ENCODE results near the gene CYP4V2. TPM values are rescaled to one million over a fixed set of nuclear protein-coding genes. Genes with fewer than 3 reads are reported as not detected.

The CYP4V2 gene
- polyA plus RNA-seq, 1 donor from 2014 or later = 5.6 TPM

GRCh38 chr4:186205156-186205555 is 13.8 kb downstream of the CYP4V2 start:
- Histone ChIP-seq H3K9me3 (ENCODE audit: low read length) (peaks cover 9% of the 10 kb centered on the region), H3K79me2 (replicated peaks; ENCODE audit: insufficient read depth, low read length) (no peaks in the 10 kb centered on the region), H3K4me2 (ENCODE audit: low read length) (no peak overlapping the region), H3K36me3 (ENCODE audit: insufficient read depth, low read length) (no peaks in the 10 kb centered on the region), H3K9me2 (ENCODE audit: insufficient read depth, low read length) (no peaks in the 10 kb centered on the region), H3K4me3 (ENCODE audit: low read length) (no peak overlapping the region), H2AFZ (ENCODE audit: low read depth, low read length) (no peak overlapping the region), H4K20me1 (ENCODE audit: insufficient read depth) (no peaks in the 10 kb centered on the region), H3K9ac (ENCODE audit: low read length) (no peak overlapping the region), H3K27me3 (ENCODE audit: insufficient read depth, low read depth, low read length) (no peaks in the 10 kb centered on the region), H3F3A (ENCODE audit: insufficient read depth, low read length, poor library complexity, severe bottlenecking) (no peaks in the 10 kb centered on the region), H3K27ac (ENCODE audit: low read length) (no peak overlapping the region)
- TF ChIP-seq RAD21 (conservative IDR thresholded peaks at IDR 0.05) = no peak
- TF ChIP-seq POLR2AphosphoS5 (IDR thresholded peaks at IDR 0.05) = no peak
- TF ChIP-seq EP300 (conservative IDR thresholded peaks at IDR 0.05; ENCODE audit: poor library complexity, severe bottlenecking) = no peak
- no peak for TF ChIP-seq CTCF (IDR thresholded peaks at IDR 0.05; ENCODE audit: poor library complexity, severe bottlenecking)
- no peak for TF ChIP-seq EZH2 (IDR thresholded peaks at IDR 0.05; ENCODE audit: borderline replicate concordance, insufficient read depth, low read length, poor library complexity, severe bottlenecking)
- no peak for TF ChIP-seq MXI1 (conservative IDR thresholded peaks at IDR 0.05; ENCODE audit: poor library complexity, severe bottlenecking)

GRCh38 chr4:186216465-186217024 is 25.2 kb downstream of the CYP4V2 start:
- Histone ChIP-seq H3K9me2 (ENCODE audit: insufficient read depth, low read length) (no peaks in the 10 kb centered on the region), H3F3A (ENCODE audit: insufficient read depth, low read length, poor library complexity, severe bottlenecking) (no peaks in the 10 kb centered on the region), H3K4me2 (ENCODE audit: low read length) (no peak overlapping the region)

More at GRCh38 chr4:186216465-186217024, 25.2 kb downstream of the CYP4V2 start:
- Histone ChIP-seq H3K79me2 (replicated peaks; ENCODE audit: insufficient read depth, low read length) (no peaks in the 10 kb centered on the region), H3K9ac (ENCODE audit: low read length) (no peak overlapping the region), H3K27me3 (ENCODE audit: insufficient read depth, low read depth, low read length) (no peaks in the 10 kb centered on the region), H4K20me1 (ENCODE audit: insufficient read depth) (no peaks in the 10 kb centered on the region), H3K9me3 (ENCODE audit: low read length) (no peaks in the 10 kb centered on the region), H3K36me3 (ENCODE audit: insufficient read depth, low read length) (no peaks in the 10 kb centered on the region), H3K27ac (ENCODE audit: low read length) (no peak overlapping the region), H2AFZ (ENCODE audit: low read depth, low read length) (no peak overlapping the region), H3K4me3 (ENCODE audit: low read length) (no peak overlapping the region)
- TF ChIP-seq SMC3 (conservative IDR thresholded peaks at IDR 0.05; ENCODE audit: poor library complexity) (no peak), CTCF (IDR thresholded peaks at IDR 0.05; ENCODE audit: poor library complexity, severe bottlenecking) (no peak), TAF1 (IDR thresholded peaks at IDR 0.05; ENCODE audit: low read depth) (no peak), EZH2 (IDR thresholded peaks at IDR 0.05; ENCODE audit: borderline replicate concordance, insufficient read depth, low read length, poor library complexity, severe bottlenecking) (no peak), EP300 (conservative IDR thresholded peaks at IDR 0.05; ENCODE audit: poor library complexity, severe bottlenecking) (no peak), POLR2AphosphoS5 (IDR thresholded peaks at IDR 0.05) (no peak), MXI1 (conservative IDR thresholded peaks at IDR 0.05; ENCODE audit: poor library complexity, severe bottlenecking) (no peak), RAD21 (conservative IDR thresholded peaks at IDR 0.05) (no peak)
- TF ChIP-seq, protein P1, sequence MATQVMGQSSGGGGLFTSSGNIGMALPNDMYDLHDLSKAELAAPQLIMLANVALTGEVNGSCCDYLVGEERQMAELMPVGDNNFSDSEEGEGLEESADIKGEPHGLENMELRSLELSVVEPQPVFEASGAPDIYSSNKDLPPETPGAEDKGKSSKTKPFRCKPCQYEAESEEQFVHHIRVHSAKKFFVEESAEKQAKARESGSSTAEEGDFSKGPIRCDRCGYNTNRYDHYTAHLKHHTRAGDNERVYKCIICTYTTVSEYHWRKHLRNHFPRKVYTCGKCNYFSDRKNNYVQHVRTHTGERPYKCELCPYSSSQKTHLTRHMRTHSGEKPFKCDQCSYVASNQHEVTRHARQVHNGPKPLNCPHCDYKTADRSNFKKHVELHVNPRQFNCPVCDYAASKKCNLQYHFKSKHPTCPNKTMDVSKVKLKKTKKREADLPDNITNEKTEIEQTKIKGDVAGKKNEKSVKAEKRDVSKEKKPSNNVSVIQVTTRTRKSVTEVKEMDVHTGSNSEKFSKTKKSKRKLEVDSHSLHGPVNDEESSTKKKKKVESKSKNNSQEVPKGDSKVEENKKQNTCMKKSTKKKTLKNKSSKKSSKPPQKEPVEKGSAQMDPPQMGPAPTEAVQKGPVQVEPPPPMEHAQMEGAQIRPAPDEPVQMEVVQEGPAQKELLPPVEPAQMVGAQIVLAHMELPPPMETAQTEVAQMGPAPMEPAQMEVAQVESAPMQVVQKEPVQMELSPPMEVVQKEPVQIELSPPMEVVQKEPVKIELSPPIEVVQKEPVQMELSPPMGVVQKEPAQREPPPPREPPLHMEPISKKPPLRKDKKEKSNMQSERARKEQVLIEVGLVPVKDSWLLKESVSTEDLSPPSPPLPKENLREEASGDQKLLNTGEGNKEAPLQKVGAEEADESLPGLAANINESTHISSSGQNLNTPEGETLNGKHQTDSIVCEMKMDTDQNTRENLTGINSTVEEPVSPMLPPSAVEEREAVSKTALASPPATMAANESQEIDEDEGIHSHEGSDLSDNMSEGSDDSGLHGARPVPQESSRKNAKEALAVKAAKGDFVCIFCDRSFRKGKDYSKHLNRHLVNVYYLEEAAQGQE (IDR thresholded peaks at IDR 0.05; ENCODE audit: borderline replicate concordance) = no peak
